A673 (cell line): ENCODE results near the gene PSMB11. TPM values are rescaled to one million over a fixed set of nuclear protein-coding genes. Genes with fewer than 3 reads are reported as not detected.

Source experiments
- BruUV-seq: library from RNA; stranded (reverse); fragments of 400-500 nt; replicated peaks from 2 replicates; lab custom pipeline; 2021; lab: Mats Ljungman, UMichigan
- CTCF ChIA-PET: fragments of 300-600 bp; sonication (Branson Sonifier 250); formaldehyde crosslinking; loops from one replicate; lab custom pipeline; 2022; ENCODE audit warnings: antibody characterized with exemption; lab: Charles Lee
- POLR2A ChIA-PET: fragments of 300-600 bp; sonication (Branson Sonifier 250); formaldehyde crosslinking; loops from one replicate; lab custom pipeline; 2022; ENCODE audit warnings: antibody characterized with exemption; ENCODE audit not compliant: low non-redundant PET; lab: Charles Lee
- DNase-seq: peaks from one replicate; pipeline ENCODE4 v3.0.0-alpha.2; 2015; ENCODE audit warnings: low spot score
- H3K27ac ChIP-seq: fragments of 200-600 bp; sonication (generic); 2 replicates; pipeline ENCODE4 v1.5.1; 2016; ENCODE audit warnings: mixed run types, low read depth, mild to moderate bottlenecking, mixed read lengths, antibody characterized with exemption, low read length; ENCODE audit not compliant: poor library complexity, severe bottlenecking
- H3K27me3 ChIP-seq: fragments of 200-600 bp; sonication (generic); replicated peaks from 2 replicates; pipeline ENCODE4 v1.6.1; 2017; ENCODE audit warnings: mixed run types, low read depth, mild to moderate bottlenecking, mixed read lengths, antibody characterized with exemption, low read length; ENCODE audit not compliant: insufficient read depth, poor library complexity
- H3K36me3 ChIP-seq: fragments of 200-600 bp; sonication (generic); 2 replicates; pipeline ENCODE4 v1.6.1; 2016; ENCODE audit warnings: mixed run types, mild to moderate bottlenecking, mixed read lengths, antibody characterized with exemption, low read length; ENCODE audit not compliant: insufficient read depth, poor library complexity, severe bottlenecking
- H3K4me1 ChIP-seq: fragments of 200-600 bp; sonication (generic); 2 replicates; pipeline ENCODE4 v1.6.1; 2017; ENCODE audit warnings: mixed run types, mild to moderate bottlenecking, mixed read lengths, antibody characterized with exemption, low read length; ENCODE audit not compliant: insufficient read depth, poor library complexity, severe bottlenecking
- H3K4me3 ChIP-seq: fragments of 200-600 bp; sonication (generic); 2 replicates; pipeline ENCODE4 v1.5.1; 2016; ENCODE audit warnings: low read depth, mixed run types, mild to moderate bottlenecking, mixed read lengths, low read length; ENCODE audit not compliant: poor library complexity, severe bottlenecking
- H3K9me3 ChIP-seq: fragments of 200-600 bp; sonication (generic); 2 replicates; pipeline ENCODE4 v1.6.1; 2016; ENCODE audit warnings: mixed run types, low read depth, mild to moderate bottlenecking, mixed read lengths, antibody characterized with exemption, low read length; ENCODE audit not compliant: poor library complexity, severe bottlenecking
- CTCF ChIP-seq: fragments of 300-800, 200-600 bp; sonication (generic); conservative IDR thresholded peaks from 2 replicates; pipeline ENCODE4 v1.5.1; 2017; ENCODE audit warnings: low read depth, mild to moderate bottlenecking, antibody characterized with exemption, low read length, moderate library complexity, mixed read lengths
- EZH2 ChIP-seq: fragments of 200-600 bp; sonication (generic); IDR thresholded peaks from 2 replicates; pipeline ENCODE4 v1.6.1; 2017; ENCODE audit warnings: borderline replicate concordance, low read depth, mild to moderate bottlenecking, mixed read lengths, antibody characterized with exemption, low read length; ENCODE audit not compliant: poor library complexity, severe bottlenecking
- intact Hi-C: fragments of 100-400 bp; cut with micrococcal nuclease; formaldehyde crosslinking; loops from one replicate; pipeline ENCODE4 v1.10.0; 2022; ENCODE audit not compliant: unreplicated experiment
- total RNA-seq: library from RNA; stranded (reverse); gene quantifications from 2 replicates; pipeline ENCODE4 v1.2.3, GENCODE V29; 2021

The PSMB11 gene
- total RNA-seq, 1 experiment from 2014 or later: not detected

- peak overlapping the region; percentile 25 for H3K27ac ChIP-seq
Measured at GRCh38 chr14:23060536-23061260, 18.7 kb downstream of the PSMB11 start.

DNA sequence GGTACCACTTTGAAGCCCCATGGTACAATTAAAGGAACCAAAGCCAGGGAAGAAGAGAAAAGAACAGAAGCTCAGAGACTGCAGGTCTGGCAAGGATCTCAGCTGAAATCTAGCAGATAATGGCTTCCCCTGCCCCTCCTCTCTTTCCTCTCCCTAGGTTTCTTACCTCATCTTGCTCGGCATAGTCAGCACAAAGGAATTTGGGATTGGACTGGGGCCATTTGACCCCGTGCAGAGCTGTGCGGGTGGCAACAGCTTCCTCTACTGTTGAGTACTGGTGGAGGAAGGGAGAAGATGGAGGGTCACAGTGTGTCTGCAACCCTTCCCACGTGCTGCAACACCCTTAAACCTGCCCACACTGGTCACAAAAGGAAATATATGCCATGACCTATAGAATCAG, 20.0 kb downstream of the PSMB11 start:
- no peak overlapping the region for H3K4me3 ChIP-seq
- H3K27ac ChIP-seq: peak overlapping the region; percentile 29
- ChIA-PET CTCF (interaction anchor here (0.6 to 2.8 kb wide), 6 partner anchors 59 to 224 kb away, joined by 3 to 28 read pairs (median 4); partner anchors contain the start of gene PRMT5), POLR2A (interaction anchor here (0.6 to 0.7 kb wide), 2 partner anchors 10 to 44 kb away, joined by 3 to 9 read pairs; no protein-coding TSS in a partner anchor)
- H3K4me1 ChIP-seq: peaks cover 20% of the 10 kb centered on the region
- intact Hi-C loops: no loop called here
- no peak for TF ChIP-seq CTCF
- no peak for TF ChIP-seq EZH2
- BruUV-seq: no TSS peak
- DNase-seq: peak; percentile 93
- H3K36me3 ChIP-seq: peaks cover 83% of the 10 kb centered on the region
- no peaks in the 10 kb centered on the region for H3K9me3 ChIP-seq
- no peaks in the 10 kb centered on the region for H3K27me3 ChIP-seq

More at GRCh38 chr14:23060536-23061260, 18.7 kb downstream of the PSMB11 start:
- Histone ChIP-seq H3K9me3 (no peaks in the 10 kb centered on the region), H3K36me3 (peaks cover 70% of the 10 kb centered on the region), H3K4me3 (no peak overlapping the region), H3K27me3 (no peaks in the 10 kb centered on the region), H3K4me1 (peaks cover 24% of the 10 kb centered on the region)
- TF ChIP-seq CTCF: no peak
- TF ChIP-seq EZH2: no peak
- BruUV-seq: no TSS peak
- ChIA-PET POLR2A (no interaction called here), CTCF (interaction anchor here (0.6 to 10.7 kb wide), 3 partner anchors 66 to 74 kb away, joined by 4 to 134 read pairs (median 28); no protein-coding TSS in a partner anchor)
- DNase-seq: no peak
- intact Hi-C loops: no loop called here

DNA sequence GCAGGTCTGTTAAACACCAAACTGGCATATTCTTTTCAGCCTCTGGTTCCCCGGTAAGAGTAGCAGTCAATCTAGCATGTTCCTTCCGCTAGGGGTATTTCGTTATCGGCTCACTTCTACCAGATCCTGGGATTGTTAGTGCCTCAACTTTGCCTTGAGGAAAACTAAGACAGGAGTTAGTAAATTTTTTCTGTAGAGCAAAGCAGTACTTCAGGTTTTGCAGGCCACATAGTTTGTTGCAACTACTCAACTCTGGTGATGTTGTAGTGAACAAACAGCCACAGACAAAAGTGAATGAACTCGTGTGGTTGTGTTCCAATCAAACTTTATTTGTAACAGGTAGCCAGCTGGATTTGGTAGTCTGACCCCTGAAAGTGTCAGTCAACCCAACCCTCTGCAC, 21.6 kb downstream of the PSMB11 start:
- no peaks in the 10 kb centered on the region for H3K9me3 ChIP-seq
- H3K36me3 ChIP-seq: peaks cover 97% of the 10 kb centered on the region
- ChIA-PET POLR2A (no interaction called here), CTCF (interaction anchor here (0.5 to 2.8 kb wide), 3 partner anchors 69 to 134 kb away, joined by 3 to 28 read pairs (median 4); partner anchors contain the start of gene PRMT5)
- TF ChIP-seq CTCF (no peak), EZH2 (no peak)
- no peaks in the 10 kb centered on the region for H3K27me3 ChIP-seq
- H3K27ac ChIP-seq: no peak overlapping the region
- H3K4me3 ChIP-seq: no peak overlapping the region
- intact Hi-C loops: no loop called here
- no peak for DNase-seq
- BruUV-seq: no TSS peak
- H3K4me1 ChIP-seq: peaks cover 27% of the 10 kb centered on the region
